Astrocyte of the spinal cord (primary cell): ENCODE results near the gene DRC7.
A peak's percentile ranks its signal among the peaks of the same experiment; 100 is the strongest.

Source experiments
- DNase-seq: peaks from one replicate; pipeline ENCODE4 v3.0.0; 2011; ENCODE audit warnings: low read depth, low spot score
- H3K4me3 ChIP-seq: 2 replicates; pipeline ENCODE4 v1.5.1; 2011; ENCODE audit warnings: low read depth, mild to moderate bottlenecking, low read length, moderate library complexity
- in situ Hi-C: cut with HindIII; loops from 2 replicates; pipeline ENCODE4 v1.10.0; 2017; ENCODE audit warnings: low sequenced_read_pairs
- TF ChIP-seq, protein P1 (sequence below): IDR thresholded peaks from 2 replicates; pipeline ENCODE4 v1.5.1; 2012; ENCODE audit warnings: low read depth, mild to moderate bottlenecking, low read length, inconsistent platforms

DRC7 gene

DNA sequence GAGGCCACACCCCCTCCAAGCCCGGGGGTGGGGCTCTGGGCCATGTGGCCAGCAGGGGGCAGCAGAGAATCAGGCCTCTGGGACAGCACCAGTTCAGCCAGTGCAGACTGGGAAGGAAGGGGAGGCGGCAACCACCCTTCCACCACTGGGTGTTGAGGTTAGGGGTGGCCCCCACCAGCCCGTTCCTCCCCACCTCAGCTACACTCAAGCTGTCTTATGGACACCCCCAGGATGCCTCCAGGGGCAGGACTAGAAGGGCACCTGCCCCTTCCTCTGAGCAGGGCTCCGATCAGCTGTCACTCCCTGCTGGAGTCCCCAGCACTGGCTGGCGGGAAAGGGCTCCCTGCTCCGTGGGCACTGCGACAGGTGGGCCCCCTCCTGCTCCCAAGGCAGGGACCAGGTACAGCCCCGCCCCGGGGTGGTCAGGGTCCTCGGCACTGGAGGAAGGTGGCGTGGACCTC lies 62.8 kb downstream of the DRC7 start:
- H3K4me3 ChIP-seq = no peak overlapping the region
- TF ChIP-seq, protein P1, sequence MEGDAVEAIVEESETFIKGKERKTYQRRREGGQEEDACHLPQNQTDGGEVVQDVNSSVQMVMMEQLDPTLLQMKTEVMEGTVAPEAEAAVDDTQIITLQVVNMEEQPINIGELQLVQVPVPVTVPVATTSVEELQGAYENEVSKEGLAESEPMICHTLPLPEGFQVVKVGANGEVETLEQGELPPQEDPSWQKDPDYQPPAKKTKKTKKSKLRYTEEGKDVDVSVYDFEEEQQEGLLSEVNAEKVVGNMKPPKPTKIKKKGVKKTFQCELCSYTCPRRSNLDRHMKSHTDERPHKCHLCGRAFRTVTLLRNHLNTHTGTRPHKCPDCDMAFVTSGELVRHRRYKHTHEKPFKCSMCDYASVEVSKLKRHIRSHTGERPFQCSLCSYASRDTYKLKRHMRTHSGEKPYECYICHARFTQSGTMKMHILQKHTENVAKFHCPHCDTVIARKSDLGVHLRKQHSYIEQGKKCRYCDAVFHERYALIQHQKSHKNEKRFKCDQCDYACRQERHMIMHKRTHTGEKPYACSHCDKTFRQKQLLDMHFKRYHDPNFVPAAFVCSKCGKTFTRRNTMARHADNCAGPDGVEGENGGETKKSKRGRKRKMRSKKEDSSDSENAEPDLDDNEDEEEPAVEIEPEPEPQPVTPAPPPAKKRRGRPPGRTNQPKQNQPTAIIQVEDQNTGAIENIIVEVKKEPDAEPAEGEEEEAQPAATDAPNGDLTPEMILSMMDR = peak; percentile 99
- in situ Hi-C loops = no loop called here
- peak; percentile 74 for DNase-seq

DNA sequence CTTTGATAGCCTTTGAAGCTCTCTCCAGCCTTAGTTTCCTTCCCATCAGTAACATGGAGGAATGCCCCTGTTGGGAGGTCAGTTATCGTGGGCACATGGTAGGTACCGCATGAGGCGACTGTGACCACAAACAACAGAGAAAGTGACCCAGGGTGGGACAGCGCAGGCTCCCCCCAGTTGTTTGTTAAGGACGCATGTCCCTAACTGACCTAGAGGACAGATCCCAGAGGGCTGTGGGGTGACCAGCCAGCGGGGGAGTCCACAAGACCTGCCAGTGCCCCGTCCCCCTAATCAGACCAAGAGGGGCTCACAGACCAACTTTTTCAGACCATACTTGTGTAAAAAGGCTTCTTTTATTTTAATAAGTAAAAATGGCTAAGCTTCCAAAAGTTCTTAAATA lies 63.3 kb downstream of the DRC7 start:
- TF ChIP-seq, protein P1 = no peak
- in situ Hi-C loops = no loop called here
- no peak for DNase-seq
- no peak overlapping the region for H3K4me3 ChIP-seq

DNA sequence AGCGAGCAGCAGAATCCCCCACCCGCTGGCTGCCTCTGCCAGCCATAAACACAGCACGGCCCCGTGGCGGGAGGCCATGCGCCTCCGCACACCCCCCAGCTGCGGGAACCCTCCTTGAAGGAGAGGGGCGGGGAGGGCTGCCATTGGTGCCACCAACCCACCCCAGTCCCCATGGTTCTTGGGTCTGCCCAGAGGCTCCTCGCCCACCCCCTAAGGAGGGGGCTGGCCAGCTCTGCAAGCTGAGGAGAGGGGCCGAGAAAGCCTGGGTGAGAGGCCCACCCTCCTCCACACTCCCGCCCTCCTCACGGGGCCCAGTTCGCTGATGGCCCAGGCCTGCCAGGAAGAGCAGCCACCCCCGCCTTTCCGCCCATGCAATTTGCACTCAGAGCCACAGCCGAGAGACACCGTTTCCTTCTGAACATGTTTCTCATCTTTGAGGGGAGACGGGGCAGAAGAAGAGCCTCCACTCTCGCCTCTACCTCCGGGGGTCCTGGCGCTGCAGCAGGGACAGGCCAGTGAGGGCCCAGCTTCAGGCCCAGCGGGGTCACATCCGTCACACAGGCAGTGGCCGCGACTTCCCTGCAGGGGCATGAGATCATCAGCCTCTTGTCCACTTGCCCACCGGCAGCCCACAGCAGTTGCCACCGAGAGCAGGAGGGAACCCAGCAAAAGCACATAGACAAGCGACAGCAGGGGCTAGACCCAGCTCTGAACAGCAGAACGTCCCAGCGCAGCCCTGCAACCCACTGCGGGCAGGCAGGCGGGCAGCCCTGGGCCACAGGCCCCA lies 63.9 kb downstream of the DRC7 start:
- TF ChIP-seq, protein P1 = no peak
- DNase-seq = no peak
- no peak overlapping the region for H3K4me3 ChIP-seq
- in situ Hi-C loops = no loop called here

DNA sequence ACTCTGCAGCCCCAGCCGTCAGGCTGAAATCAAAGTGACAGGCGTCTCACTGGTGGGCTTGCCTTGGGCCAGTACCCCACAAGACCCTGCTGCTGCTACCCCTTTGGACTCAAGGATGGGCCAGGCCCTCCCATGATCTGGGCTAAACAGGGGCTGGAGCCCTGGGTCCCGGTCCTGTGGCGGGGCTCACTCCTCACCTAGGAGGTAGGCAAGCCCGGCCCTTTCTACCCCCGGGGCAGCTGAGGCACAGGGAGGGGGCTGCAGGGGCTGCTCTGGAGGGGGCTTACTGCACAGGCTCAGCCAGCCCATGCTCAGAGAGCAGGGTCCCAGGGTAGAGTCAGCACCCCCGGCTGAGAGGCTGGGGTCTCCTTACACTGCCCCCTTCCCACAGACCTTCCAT lies 64.5 kb downstream of the DRC7 start:
- TF ChIP-seq, protein P1 = no peak
- in situ Hi-C loops = no loop called here

DNA sequence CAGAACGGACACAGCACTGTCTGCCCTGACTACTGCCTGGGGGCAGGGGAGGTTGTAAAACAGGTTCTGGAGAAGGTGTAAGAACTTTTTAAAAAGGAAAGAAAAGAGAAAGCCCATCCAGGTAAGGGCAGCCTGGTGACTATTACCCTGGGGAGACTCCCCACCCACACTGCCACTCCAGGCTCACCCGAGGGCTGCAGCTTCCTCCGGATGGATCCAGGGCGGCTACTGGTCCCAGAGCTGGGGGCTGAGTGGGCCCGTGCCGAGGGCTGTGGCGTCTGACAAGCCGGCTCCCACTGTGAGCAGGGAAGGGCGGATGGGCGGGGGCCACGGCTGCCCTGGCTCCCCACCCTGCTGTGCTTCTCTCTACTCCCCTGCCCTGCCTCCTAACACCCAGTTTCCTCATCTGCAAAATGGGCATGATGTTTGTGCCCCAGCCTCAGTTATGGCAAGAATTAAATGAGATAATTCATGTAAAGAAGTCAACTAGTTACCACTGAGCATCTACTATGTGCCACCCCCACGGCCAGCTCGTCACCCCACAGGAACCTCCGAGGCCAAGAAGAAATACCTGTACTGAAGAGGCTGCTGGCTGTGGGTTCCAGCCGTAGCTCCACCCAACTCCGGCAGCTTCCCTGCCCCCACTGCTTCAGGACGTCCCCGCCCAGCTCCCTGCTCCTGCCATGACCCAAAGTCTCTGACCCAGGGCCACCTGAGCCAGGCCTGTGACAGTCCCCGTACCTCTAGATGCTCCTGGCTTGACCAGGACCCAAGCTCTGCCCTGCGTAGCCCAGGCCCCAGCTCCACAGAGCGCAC lies 65.1 kb downstream of the DRC7 start:
- DNase-seq = no peak
- TF ChIP-seq, protein P1 = no peak
- in situ Hi-C loops = no loop called here
- H3K4me3 ChIP-seq = no peak overlapping the region

More for the DNA sequence above, 64.5 kb downstream of the DRC7 start:
- no peak for DNase-seq
- no peak overlapping the region for H3K4me3 ChIP-seq

DNA sequence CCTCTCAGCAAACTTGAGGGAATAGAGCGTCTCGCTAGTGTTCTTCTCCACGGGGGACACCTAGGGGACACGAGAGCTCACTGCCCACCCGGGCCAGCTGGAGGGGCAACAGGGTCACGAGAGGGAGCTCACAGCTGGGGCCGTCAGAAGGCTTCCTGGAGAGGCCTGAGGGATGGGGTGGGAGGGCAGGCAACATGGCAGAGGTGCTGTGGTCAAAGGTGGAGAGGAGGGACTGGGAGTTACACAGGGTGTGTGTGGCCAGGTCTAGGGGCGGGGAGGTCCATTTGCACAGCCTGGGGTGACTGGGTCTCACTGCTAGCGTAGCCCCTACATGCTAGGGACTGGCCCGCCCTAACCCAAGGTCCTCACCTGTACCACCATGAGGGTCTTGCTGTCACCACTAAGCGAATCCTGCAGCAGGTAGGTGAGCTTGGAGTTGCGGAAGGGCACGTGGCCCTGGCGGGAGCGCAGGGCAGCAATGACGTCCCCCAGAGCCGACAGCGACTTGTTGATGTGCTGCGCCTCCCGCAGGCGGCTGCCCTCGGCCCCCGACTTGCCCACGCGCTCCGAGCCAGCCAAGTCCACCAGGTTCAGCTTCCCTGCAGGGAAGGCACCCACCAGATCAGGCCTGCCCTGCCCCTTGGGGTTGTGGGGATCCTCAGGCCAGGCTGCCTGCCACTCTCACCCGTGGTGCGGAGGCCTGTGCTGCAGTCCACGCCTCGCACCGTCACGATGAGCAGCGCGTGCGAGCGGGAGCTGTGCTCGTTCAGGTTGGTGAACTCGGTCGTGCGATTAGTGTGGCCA lies 66.0 kb downstream of the DRC7 start:
- no peak overlapping the region for H3K4me3 ChIP-seq
- TF ChIP-seq, protein P1 = no peak
- in situ Hi-C loops = no loop called here
- no peak for DNase-seq
